Stimulated activated CD8-positive, alpha-beta memory T cell treated with anti-CD3 and anti-CD28 coated beads, Interleukin-4, amount 100 ng/mL, for 24 hours (primary cell): ENCODE results near the gene ZBTB38.

Source experiments
- DNase-seq: peaks from one replicate; pipeline ENCODE4 v3.0.0-alpha.2; 2020; ENCODE audit warnings: low read depth

Gene ZBTB38

DNA sequence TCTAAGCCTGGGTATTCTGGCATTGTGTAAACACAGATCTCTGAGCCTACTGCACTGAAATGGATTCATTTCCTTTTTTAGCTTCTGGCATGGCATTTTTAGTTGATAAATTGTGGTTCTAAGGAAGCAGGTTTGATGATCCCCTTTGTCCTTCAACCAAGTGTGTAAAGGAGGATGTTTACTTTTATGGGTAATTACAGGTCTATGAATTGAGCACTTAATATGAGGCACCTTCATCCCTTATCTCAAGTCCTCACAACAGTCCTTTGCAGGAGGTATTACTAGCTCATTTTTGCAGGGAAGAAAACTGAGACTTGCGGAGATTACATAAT is 30.8 kb upstream of the ZBTB38 start:
- no peak for DNase-seq

DNA sequence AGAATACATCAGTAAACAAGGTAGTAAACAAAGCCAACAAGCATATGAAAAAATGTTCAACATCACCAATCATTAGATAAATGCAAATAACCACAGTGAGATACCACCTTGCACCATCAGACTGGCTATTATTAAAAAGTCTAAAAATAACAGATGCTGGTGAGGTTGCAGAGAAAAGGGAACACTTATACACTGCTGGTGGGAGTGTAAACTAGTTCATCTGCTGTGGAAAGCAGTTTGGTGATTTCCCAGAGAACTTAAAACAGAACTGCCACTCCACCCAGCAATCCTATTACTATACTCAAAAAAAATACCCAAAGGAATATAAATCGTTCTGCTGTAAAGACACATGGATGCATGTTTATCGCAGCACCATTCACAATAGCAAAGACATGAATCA is 30.3 kb upstream of the ZBTB38 start:
- DNase-seq, result no peak

DNA sequence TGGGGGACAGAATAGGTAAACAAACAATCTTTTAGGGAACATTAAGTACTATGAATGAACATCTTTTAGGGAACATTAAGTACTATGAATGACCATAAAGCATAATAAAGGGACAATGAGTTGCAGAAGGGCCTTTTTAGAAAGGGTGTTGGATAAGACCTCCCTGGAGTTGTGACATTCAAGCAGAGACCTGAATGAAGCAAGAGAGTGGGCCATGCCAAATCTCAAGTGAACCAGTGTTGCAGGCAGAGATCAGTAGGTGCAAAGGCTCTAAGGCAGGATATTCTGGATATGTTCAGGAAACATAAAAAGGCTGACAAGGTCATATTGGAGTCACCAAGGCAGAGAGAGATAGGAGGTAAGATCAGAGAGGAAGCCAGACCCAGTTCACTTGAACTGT is 29.4 kb upstream of the ZBTB38 start:
- DNase-seq, result no peak

DNA sequence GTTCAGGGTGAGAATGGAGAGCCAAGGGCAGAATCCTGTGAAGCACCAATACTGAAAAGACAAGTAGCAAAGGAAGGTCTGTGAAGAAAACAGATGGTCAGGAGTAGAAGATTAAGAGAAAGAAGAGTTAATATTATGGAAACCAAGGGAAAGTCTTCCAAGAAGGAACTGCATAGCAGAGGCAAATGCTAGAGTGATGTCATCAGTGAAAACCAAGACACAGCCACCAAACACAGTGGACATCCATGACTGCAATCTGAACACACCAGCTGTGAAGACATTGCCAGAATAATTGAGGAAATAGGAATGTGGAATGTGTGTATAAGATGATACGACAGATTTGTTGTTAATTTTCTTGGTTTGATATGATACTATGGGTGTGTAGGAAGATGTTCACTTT is 26.8 kb upstream of the ZBTB38 start:
- no peak for DNase-seq

DNA sequence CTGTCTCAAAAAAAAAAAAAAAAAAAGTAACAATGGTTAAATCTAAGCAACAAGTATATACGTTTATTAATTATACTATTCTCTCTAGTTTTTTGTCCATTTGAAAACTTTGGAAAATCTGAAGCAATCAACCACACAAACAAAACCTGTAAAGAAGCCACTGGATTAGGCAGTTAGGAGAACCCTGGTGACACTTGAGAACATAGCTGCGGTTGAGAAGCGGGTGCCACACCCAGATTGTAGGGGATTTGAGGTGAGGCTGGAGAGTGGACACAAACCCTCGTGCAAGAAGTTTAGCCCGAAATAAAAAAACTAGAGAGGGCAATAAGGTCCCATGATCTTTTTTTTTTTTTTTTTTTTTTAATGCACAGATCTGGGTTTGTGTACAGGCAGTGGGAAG is 25.9 kb upstream of the ZBTB38 start:
- no peak for DNase-seq

DNA sequence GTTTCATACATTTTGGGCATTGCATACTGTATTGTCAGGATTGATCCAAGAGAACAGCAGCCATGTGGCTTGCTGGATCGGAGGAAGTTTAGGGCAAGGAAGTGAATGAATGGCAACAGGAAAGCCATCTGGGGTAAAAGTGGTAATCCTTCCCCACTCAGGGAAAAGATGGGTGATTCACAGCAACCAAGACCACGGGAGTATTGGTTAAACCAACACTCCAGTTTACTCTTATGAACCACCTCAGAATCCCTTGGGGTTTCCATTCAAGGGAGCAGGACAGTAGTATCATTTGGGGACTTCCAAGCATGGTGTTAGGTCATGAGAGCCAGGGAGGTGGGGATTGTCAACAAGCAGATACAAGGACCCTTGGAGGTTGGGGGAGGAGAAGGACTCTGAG is 25.2 kb upstream of the ZBTB38 start:
- DNase-seq, result no peak

DNA sequence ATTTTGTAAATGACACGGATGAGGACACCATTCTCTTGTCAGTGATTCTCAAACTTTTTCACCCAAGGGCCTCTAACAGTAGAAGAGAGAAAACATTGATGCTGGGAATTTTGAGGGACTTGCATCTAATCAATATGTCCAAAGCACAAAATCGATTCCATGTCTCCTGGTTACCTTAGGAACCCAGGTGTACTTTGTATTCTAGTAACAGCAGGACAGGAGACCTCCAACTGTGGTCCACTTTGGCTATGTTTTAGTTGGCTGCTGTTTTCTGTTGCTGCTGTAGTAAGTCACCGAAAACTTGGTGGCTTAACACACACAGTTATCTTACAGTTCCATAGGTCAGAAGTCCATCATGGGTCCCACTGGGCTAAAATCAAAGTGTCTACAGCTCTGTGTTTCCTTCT is 24.4 kb upstream of the ZBTB38 start:
- DNase-seq, result no peak

DNA sequence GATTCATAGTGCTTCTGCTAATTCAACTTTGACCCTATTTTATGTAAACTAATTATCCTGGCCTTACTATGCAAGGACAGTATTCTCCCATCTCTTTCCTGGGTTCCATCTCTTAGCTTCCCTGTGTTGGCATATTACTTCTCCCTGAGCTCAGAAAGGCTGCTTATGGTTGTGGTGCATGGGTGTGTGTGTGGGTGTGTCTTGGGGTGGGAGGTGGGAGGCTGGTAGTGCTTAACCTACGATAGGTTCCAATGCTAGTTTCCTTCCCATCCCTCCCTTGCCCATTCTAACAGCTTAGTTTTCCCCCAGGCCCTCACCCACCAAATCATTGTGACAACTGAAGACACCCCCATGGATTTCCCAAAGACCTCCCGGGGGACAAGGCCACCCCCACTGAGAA is 22.8 kb upstream of the ZBTB38 start:
- DNase-seq, result no peak

DNA sequence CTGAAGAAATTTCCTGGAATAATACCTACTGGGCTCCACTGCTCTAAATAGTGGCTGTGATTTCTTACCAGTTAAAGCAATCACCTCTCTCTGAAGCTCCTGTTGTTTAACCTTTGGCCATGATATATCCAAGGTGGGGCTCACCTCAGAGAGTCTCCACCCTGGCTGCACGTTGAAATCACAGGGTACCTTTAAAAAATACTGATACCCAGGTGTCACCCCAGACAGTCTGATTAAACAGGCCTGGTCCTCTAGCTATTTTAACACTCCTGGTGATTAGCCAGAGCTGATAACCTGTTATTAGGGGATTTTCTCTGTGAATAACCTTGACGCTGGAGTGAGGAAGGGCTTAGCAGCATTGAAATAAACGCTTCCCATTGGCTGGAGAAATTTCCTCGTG is 22.3 kb upstream of the ZBTB38 start:
- no peak for DNase-seq

DNA sequence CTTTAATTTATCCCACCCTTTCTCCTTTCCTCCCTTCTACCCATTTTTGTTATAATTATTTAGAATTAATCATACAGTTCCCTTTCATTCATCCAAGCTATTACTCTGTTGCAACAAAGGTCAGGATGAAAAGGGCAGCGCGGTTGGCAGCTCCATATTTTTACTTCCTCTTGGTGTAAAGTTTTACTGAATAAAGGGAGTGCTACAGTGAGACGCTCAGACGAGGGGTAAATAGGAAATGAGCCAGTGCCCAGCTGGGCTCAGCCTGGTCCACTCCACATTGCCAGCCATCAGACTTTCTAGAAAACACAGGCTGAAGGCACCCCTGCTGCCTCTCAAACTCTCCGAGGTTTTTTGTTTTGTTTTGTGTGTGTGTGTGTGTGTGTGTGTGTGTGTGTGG is 21.9 kb upstream of the ZBTB38 start:
- DNase-seq, result no peak

DNA sequence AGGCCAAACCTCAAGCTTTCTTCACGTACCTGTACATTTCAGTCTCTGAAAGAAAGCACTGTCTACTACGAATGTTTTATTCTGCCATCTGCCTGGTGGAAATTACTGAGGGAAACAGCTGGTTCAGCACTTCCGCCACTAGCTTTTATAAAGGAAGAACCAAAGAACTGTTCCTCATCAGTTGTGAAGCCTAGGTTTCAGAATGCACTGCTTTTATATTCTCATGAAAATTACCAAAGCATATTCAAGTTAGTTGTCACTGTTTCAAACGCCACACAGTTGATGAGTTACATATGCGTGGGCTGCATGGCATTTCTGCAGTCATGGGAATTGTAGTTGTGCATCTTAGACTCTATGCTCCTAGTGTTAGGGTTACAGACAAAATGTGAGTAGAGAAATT is 21.5 kb upstream of the ZBTB38 start:
- DNase-seq, result no peak

DNA sequence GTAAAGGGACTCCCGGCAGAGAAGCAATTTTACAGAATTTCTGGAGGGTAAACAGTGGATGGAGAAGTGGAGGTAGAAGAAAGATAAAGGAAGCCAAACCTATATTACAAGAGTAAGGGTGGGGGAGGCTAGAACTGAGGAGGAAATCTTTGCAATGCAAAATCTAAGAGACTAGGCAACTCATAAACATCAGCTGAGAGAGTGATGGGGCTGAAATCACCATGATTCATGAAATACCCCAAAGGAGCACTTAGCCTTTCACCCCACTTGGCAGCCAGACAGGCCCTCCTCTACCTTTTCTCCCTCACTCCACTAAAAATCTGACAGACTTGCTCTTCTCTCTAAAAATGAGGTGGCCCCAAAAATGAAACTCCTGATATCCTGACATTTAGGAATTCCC is 19.5 kb upstream of the ZBTB38 start:
- DNase-seq, result no peak

DNA sequence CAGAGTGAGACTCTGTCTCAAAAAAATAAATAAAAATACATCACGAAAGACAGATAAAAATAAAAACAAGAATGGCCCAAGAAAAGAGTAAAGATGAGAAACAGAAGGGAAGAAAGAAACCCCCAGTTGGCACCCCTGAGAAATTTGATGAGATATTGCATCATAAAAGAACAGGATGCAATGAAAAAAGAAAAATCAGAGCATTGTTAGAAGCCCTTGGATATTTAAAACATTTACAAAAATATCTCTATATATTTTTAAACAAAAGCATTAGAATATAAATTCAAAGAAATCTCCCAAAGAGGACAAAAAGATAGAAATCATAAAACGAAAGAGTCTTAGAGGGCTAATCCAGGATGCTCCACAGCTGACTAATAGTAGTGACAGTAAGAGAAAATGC is 18.6 kb upstream of the ZBTB38 start:
- no peak for DNase-seq

DNA sequence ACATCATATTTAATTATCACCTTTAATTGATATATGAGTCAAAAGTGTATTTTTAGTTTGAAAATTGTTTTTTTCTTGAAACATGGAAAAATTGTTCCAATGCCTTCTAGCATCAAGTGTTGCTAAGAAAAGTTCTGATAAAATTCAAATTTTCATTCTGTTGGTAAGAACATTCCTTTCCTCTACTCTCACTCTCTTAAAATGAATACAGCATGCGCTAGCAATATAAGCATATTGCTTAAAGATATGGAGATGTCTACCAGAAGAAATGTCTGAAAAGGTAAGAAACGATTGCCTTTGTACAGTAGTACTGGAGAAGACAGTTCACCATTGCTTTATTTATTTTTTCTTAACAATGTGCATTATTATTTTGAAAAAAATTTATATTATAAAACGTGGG is 17.6 kb upstream of the ZBTB38 start:
- no peak for DNase-seq

DNA sequence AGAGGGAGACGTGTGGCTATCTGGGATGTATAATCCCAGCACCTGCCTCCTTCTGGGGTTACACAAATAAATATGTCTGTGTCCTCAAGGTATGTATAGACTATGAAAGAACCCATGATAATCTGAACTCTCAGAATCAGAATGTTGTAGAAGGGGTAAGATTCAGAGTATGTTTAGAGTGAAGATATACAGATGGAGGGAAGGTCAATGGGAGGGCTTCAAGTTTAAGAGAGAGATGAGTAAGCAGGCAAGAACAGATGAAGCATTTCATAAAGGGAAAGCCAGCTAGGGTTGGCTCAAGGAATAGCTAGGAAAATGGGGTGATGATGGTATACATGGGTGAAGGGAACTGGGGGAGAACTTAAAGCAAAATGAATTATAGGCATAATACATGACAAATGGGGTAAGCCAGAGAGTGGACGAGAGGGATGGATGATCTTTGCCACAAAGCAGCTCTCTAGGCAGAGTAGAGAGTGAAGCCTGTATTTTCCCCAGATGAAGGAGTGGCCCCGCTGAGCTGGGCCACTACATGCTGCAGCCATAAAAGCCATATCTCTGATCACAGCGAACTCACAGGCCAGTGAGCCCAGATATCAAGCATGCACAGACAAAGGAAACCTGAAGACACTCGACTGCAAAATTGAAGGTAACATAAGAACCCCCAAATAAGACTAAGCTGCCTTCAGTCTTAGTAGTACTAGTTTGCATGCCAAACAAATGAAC is 15.9 kb upstream of the ZBTB38 start:
- DNase-seq, result no peak

DNA sequence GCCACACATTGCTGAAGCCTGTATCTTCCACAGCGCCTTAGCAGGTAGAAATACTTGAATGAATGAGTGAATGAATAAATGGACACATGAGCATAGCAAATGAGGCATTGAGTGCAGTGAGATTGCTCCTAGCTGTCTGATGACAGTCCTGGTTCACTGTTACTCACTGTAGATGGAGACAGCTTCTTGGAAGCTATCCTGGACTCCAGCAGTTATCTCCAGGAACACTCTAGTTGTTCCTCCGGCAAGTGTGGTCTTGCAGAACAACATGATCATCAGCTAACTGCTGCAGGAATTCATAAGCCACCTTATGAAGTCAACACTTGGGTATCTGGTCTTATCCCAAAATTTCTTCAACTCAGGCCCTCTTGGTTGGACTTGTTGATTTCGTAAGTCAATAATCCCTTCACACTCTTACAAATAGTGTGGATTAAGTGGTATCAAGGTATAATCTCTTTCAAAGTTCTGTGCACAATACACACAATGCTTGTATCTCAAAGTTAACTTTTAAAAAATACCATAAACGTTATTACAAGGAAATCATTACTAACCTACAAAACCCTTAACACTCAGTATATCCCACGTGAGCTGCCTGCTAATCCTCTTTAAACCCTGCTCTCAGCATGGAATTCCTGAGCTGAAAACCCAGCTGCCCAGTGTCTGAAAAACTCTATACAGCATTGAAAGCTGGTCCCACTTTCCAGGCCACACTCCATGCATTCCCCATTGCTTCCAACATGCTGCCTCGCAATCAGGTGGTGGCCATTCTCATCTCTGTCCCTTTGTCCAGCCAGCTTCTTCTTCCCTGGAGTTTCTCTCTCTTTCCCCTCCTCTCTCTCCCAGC is 14.4 kb upstream of the ZBTB38 start:
- no peak for DNase-seq

DNA sequence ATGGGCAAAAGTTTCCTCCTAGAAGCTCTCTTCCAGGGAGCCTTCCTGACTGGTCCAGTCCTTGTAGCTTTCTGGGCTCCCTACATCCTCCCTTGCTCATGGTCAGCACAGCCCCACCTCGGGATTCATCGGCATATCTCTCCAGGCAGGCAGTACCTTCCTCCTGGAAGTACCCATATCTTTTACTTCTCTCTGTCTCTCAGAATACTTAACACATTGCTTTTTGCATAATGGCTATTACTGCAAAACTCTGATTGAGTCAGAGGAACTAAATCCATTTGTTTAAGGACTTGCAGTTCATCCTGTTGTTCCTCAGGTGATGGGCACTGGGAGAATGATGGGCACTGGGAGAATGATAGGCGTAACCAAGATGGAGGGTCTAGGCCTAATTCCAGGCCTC is 13.8 kb upstream of the ZBTB38 start:
- DNase-seq, result no peak

DNA sequence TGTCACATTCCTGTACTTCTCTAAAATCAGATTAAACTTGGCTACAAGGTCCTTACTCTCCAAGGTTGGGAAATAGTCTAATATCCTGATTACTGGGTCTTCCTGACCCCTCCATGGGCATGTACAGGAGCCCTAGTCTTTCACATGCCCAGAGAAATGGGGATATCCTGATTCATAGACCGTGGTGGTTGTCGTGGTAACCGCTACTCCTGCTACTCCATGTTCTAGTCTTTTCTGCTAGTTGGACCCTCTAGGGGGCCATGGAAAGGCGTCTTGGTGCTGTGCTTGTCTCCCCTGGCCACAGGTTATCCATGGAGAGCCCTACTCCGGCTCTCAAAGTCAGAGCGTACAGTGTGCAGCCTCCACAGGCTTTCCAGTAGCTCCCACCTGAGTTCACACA is 13.1 kb upstream of the ZBTB38 start:
- no peak for DNase-seq

DNA sequence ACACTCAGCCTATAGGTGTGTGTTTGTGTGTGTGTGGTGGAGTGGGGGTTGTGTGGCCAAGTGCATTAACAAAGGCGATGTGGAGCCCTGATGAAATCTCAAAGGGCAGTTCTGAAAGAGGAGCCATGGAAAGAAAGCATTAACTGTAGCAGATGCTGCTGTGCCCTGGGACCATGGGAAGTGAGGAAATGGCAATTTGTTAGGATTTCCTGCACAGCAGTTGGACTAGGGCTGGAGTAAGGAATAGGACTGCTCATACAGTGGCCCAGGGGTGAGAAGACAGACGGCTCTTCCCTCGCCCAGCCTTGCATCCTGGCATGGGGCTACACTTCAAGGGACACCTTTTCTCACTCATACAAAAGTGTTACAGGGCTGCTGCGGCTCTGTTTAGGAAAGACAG is 12.3 kb upstream of the ZBTB38 start:
- DNase-seq, result no peak

DNA sequence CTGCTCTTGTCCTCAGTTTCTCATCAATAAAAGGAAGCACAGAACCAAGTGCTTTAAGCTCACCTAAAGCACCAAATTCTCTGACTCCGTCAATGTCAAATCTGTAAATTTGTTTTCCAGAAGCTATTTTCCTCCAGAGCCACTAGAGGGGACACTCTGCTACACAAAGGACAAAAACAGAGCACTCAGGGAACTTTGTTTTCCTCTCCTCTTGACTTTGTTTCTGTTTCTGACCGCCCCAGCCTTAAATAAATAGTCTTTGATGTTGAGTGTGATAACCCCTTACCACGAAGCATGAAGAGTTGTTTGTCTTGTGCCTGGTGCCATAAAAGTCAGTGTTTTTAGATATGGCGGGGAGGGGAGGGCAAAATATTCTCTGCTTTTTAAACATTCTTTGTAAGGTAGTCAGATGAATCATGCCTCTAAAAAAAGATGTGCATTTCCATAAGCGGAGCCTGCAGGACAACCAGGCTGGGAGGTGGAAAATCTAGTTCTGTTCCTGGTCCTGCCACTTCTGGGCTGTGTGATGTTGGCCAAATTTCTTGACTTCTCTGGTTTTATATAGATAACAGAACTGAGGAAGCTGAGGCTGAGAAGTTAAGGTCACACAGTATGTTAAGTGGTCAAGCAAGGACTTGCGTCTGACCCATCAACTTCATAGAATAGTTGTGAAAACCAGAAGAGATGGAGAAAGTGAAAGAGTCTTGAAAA is 7.3 kb upstream of the ZBTB38 start:
- no peak for DNase-seq

DNA sequence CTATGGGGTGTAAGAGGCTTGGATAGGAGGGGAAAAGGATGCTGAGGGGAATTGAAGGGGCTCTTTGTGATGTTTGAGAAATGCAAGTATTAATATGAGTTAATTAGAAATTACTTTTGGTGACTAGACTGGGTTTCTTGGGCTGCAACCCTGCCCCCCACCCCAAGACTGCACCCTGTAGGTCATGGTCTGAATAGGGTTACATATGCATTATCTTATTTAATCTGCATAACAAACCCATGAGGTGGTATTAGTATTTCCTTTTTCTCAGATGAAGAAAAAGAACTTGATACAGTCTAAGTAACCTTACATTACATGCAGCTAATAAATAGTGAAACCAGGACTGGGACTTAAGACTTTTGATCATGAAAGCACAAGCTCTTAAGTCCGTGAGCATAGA is 5.6 kb upstream of the ZBTB38 start:
- DNase-seq, result no peak

DNA sequence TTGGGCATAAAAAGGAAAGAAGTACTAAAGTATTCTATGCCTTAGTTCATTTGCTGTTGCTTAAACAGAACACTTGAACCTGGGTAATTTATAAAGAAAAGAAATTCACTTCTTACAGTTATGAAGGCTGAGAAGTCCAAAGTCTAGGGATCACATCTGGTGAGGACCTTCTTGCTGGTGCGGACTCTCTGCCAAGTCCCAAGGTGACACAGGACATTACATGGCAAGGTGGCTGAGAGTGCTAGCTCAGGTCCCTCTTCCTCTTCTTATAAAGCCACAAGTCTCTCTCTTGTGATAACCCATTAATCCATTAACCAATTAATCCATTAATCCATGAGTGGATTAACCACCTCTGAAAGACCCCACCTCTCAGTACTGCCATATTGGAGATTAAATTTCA is 3.1 kb upstream of the ZBTB38 start:
- DNase-seq, result no peak

DNA sequence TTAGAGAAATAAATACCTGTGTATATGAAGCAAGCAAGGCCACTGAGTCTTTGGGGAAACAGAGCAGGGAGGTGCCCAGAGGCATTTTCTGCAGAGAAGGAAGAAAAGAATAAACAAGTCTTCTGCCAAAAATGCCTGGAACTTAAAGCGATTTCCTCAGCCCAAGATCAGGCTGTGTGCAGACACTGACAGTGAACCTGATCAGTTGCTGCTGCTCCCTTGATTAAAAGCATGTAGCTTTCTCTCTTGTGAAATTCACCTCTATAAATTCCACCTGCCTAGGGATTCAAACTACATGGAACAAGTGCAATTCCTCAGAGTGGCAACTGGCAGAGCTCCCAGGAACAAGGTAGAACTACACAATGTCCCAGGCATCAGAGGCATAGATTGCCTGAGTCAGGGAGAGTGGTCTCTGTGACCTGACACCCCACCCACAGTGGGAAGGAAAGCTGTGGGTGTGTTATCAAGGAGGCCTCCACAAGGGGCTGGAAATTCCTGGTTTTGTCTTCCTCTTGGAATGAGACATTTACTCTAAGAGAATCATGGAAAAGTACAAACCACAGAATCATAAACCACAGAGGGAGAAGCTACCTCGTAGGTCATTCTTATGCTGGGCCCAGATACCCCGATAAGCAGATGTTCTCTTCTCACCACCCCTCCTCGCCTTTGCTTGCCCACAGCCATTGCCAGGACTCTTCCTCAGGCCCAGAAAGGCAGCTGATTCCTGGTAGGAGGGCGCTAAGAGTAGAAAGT is 1.8 kb upstream of the ZBTB38 start:
- no peak for DNase-seq
